Suprapubic skin (tissue), 4 donors: ENCODE measurements around the gene GOLPH3. TPM values are rescaled to one million over a fixed set of nuclear protein-coding genes. Genes with fewer than 3 reads are reported as not detected.

ENCODE experiments used
- DNase-seq, 2 donors: peaks; one replicate each; pipeline ENCODE4 v3.0.0-alpha.2; 2019; ENCODE audit warnings: low spot score in 2 of 2
- H3K27ac ChIP-seq: fragments of 200-600 bp; sonication (generic); one replicate; pipeline ENCODE4 v1.5.1; 2019
- H3K27me3 ChIP-seq: fragments of 200-600 bp; sonication (generic); one replicate; pipeline ENCODE4 v1.5.1; 2019
- H3K36me3 ChIP-seq: fragments of 200-600 bp; sonication (generic); one replicate; pipeline ENCODE4 v1.5.1; 2019
- H3K4me1 ChIP-seq: fragments of 200-600 bp; sonication (generic); one replicate; pipeline ENCODE4 v1.5.1; 2019
- H3K4me3 ChIP-seq: fragments of 200-600 bp; sonication (generic); one replicate; pipeline ENCODE4 v1.5.1; 2019; ENCODE audit warnings: mild to moderate bottlenecking
- H3K9me3 ChIP-seq: fragments of 200-600 bp; sonication (generic); one replicate; pipeline ENCODE4 v1.5.1; 2019
- EP300 ChIP-seq: sonication (generic); formaldehyde crosslinking; IDR thresholded peaks from one replicate; pipeline ENCODE4 v1.6.1; 2017; ENCODE audit warnings: antibody characterized with exemption
- POLR2A ChIP-seq, 2 donors: fragments of 450-650 bp; IDR thresholded peaks; one replicate each; pipeline ENCODE4 v1.6.1; 2017; ENCODE audit warnings: antibody characterized with exemption in 2 of 2, mild to moderate bottlenecking in 2 of 2, moderate library complexity in 2 of 2
- POLR2AphosphoS5 ChIP-seq, 3 donors: sonication (generic); formaldehyde crosslinking; IDR thresholded peaks; one replicate each; pipeline ENCODE4 v1.6.1; 2017; ENCODE audit warnings: antibody characterized with exemption in 3 of 3
- WGBS: methylation state at CpG from one replicate; pipeline ENCODE4 v1.1.5; 2018; 5-methylcytosine and 5-hydroxymethylcytosine counted together
- total RNA-seq, 4 donors: library from RNA; depleted of rRNA; stranded (reverse); fragments of >200 nt; gene quantifications; one replicate each; pipeline ENCODE4 v1.1.0, GENCODE V29; 2016
- TF ChIP-seq, protein P1 (sequence below), 2 donors: fragments of 200-600 bp in 1 of 2; fragments of 450-650 bp in 1 of 2; sonication (generic) in 1 of 2; IDR thresholded peaks; one replicate each; pipeline ENCODE4 v1.5.1; 2016 to 2019; ENCODE audit warnings: antibody characterized with exemption in 2 of 2, mild to moderate bottlenecking in 1 of 2, moderate library complexity in 1 of 2

Gene GOLPH3
- total RNA-seq, 4 donors from 2014 or later = 44.8 to 70.3 (median 58.9) TPM

DNA sequence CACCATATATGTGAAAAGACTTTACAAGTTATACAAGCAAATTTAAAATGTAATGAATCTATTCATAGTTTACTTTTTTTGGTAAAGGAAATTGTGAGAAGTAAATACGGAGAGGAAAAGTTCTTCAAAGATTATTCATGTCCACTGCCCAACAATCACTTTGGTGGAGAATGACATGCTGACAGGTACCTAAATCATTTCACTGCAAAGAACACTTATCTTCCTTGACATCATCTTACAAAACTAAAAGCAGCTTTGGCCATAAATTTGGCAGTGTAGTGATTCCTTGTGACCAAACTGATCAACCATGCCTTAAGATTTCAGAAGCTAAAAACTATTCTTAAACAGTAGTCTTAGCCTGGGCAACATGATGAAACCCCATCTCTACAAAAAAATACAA, 42.5 kb downstream of the GOLPH3 start:
- Histone ChIP-seq H3K9me3 (no peaks in the 10 kb centered on the region), H3K27ac (no peak overlapping the region), H3K4me1 (peaks cover 5% of the 10 kb centered on the region), H3K4me3 (no peak overlapping the region), H3K36me3 (peaks cover 28% of the 10 kb centered on the region), H3K27me3 (no peaks in the 10 kb centered on the region)
- no peak for DNase-seq
- no peak for TF ChIP-seq POLR2A (IDR thresholded peaks at IDR 0.05)
- TF ChIP-seq EP300 = no peak
- TF ChIP-seq POLR2AphosphoS5 (IDR thresholded peaks at IDR 0.05) = no peak
- TF ChIP-seq, protein P1, sequence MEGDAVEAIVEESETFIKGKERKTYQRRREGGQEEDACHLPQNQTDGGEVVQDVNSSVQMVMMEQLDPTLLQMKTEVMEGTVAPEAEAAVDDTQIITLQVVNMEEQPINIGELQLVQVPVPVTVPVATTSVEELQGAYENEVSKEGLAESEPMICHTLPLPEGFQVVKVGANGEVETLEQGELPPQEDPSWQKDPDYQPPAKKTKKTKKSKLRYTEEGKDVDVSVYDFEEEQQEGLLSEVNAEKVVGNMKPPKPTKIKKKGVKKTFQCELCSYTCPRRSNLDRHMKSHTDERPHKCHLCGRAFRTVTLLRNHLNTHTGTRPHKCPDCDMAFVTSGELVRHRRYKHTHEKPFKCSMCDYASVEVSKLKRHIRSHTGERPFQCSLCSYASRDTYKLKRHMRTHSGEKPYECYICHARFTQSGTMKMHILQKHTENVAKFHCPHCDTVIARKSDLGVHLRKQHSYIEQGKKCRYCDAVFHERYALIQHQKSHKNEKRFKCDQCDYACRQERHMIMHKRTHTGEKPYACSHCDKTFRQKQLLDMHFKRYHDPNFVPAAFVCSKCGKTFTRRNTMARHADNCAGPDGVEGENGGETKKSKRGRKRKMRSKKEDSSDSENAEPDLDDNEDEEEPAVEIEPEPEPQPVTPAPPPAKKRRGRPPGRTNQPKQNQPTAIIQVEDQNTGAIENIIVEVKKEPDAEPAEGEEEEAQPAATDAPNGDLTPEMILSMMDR (IDR thresholded peaks at IDR 0.05) = no peak
- 83% methylated on average over 1 of the region's 1 CpG for WGBS

DNA sequence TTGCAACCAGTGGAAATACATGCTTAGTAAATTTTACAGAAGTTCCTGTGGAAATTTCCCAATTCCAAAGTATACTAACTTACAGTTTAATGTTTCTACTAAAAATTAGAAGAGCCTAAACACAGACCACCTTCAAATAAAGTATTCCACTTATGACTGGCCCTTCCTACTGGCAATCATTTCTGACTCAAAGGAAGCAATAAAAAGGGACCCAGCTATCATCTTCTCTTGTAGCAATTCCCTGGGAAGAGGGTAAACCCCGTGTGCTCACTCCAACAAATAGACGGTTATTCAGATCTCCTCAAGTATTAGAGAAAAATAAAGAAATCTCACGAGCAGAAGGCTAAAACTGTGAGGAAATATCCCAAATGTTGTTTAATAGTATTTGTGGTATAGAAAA, 43.3 kb downstream of the GOLPH3 start:
- Histone ChIP-seq H3K27me3 (no peaks in the 10 kb centered on the region), H3K36me3 (peaks cover 32% of the 10 kb centered on the region), H3K27ac (no peak overlapping the region), H3K4me1 (peaks cover 6% of the 10 kb centered on the region), H3K9me3 (no peaks in the 10 kb centered on the region), H3K4me3 (no peak overlapping the region)
- no peak for TF ChIP-seq POLR2A (IDR thresholded peaks at IDR 0.05)
- no peak for TF ChIP-seq POLR2AphosphoS5 (IDR thresholded peaks at IDR 0.05)
- no peak for TF ChIP-seq EP300
- TF ChIP-seq, protein P1 (IDR thresholded peaks at IDR 0.05) = no peak
- WGBS = 83% methylated on average over 3 of the region's 3 CpGs
- no peak for DNase-seq

DNA sequence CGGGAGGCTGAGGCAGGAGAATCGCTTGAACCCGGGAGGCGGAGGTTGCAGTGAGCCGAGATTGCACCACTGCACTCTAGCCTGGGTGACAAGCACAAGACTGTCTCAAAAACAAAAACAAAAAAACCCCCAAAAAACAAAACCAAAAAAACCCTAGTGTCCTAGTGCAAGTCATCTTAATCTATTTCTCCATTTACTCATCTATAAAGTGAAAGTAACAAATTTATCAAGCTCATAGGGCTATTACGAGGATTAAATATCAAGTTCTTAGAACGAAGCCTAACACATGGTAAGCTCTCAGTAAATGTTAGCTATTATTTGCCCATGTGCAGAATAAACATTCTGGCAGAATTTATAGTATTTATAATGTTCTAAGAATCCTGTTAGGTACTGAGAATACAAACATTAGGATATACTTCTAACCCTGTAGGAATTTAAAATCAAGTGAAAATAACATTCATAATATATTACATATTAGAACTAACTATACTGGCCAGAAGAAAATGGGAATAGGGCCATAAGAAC, 45.0 kb downstream of the GOLPH3 start:
- TF ChIP-seq, protein P1 (IDR thresholded peaks at IDR 0.05) = no peak
- H3K27me3 ChIP-seq = no peaks in the 10 kb centered on the region
- H3K9me3 ChIP-seq = no peaks in the 10 kb centered on the region
- DNase-seq = no peak
- WGBS = 84% methylated on average over 7 of the region's 7 CpGs
- no peak overlapping the region for H3K27ac ChIP-seq
- no peak overlapping the region for H3K4me3 ChIP-seq
- peaks cover 34% of the 10 kb centered on the region for H3K36me3 ChIP-seq
- H3K4me1 ChIP-seq = peaks cover 11% of the 10 kb centered on the region

DNA sequence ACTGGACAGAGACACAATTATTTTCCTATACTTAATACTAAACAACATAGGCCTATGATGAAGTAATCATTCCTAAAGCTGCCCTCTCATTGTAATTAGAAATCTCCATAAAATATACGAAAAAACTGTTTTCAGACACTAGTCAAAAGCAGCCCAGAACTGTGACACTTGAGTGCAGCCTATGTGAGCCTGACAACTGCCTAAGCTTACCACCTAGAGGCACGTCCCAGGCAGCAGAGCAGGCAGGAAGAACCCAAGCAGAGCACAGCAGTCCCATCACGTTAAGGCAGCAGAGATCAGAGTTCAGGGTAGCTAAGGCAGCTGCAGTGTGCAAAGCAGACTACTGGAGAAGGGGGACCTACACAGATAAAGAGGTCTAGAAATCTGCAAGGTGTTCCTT, 46.4 kb downstream of the GOLPH3 start:
- no peak overlapping the region for H3K27ac ChIP-seq

DNA sequence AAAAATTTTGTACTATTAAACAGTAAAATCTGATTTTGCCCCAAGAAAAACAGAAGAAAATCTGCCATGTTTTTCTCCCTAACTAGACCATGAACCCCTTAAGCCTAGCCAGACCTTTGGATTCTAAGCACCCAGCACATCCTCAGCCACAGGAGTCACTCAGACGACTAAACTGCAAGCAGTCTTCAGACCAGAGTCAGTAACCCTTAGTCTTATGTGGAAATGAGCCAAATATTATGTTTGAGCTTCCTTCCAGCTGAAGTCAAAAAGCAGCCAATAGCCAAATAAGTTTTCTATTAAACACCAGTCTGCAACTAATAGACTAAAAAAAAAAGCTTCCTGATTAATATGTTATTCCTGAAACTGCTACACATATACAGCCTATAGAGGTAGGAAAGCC, 47.4 kb downstream of the GOLPH3 start:
- Histone ChIP-seq H3K4me3 (no peak overlapping the region), H3K4me1 (peaks cover 11% of the 10 kb centered on the region), H3K27ac (no peak overlapping the region), H3K9me3 (no peaks in the 10 kb centered on the region), H3K27me3 (no peaks in the 10 kb centered on the region), H3K36me3 (peaks cover 30% of the 10 kb centered on the region)
- no peak for DNase-seq
- WGBS = 40% methylated on average over 1 of the region's 1 CpG
- TF ChIP-seq EP300 (no peak), POLR2A (IDR thresholded peaks at IDR 0.05) (no peak), POLR2AphosphoS5 (IDR thresholded peaks at IDR 0.05) (no peak)
- TF ChIP-seq, protein P1 (IDR thresholded peaks at IDR 0.05) = no peak

More for the DNA sequence above, 46.4 kb downstream of the GOLPH3 start:
- Histone ChIP-seq H3K4me3 (no peak overlapping the region), H3K36me3 (peaks cover 30% of the 10 kb centered on the region), H3K9me3 (no peaks in the 10 kb centered on the region), H3K4me1 (peaks cover 11% of the 10 kb centered on the region), H3K27me3 (no peaks in the 10 kb centered on the region)
- TF ChIP-seq POLR2A (IDR thresholded peaks at IDR 0.05) (no peak), EP300 (no peak), POLR2AphosphoS5 (IDR thresholded peaks at IDR 0.05) (no peak)
- TF ChIP-seq, protein P1 (IDR thresholded peaks at IDR 0.05) = no peak
- DNase-seq = no peak
- WGBS = 94% methylated on average over 3 of the region's 3 CpGs
